B cell (primary cell): ENCODE measurements around the gene MYLK4. TPM values are rescaled to one million over a fixed set of nuclear protein-coding genes. Genes with fewer than 3 reads are reported as not detected.

Experiments used
- ATAC-seq: fragments of 200-7000 bp; cut with Tn5 transposase; one replicate; pipeline ENCODE4 v1.10.0; 2021; ENCODE audit warnings: low read depth, mild to moderate bottlenecking, moderate number of reproducible peaks, moderate library complexity
- CTCF ChIA-PET: fragments of 350-600 bp; sonication (Branson Sonifier 250); formaldehyde crosslinking; loops from one replicate; lab custom pipeline; 2021; ENCODE audit warnings: antibody characterized with exemption, inconsistent platforms; lab: Charles Lee
- POLR2A ChIA-PET: fragments of 350-600 bp; sonication (Branson Sonifier 250); formaldehyde crosslinking; loops from one replicate; lab custom pipeline; 2021; ENCODE audit warnings: antibody characterized with exemption; lab: Charles Lee
- DNase-seq: peaks from one replicate; pipeline ENCODE4 v3.0.0; 2013
- H2AFZ ChIP-seq: 2 replicates; pipeline ENCODE4 v1.6.1; 2012; ENCODE audit warnings: mild to moderate bottlenecking, low read depth, low read length; ENCODE audit not compliant: insufficient read depth, poor library complexity, severe bottlenecking
- H3K27ac ChIP-seq, 2 donors: 1 replicate in 1 of 2; 2 replicates in 1 of 2; pipeline ENCODE4 v1.5.1; 2012 to 2013; ENCODE audit warnings: low read length in 2 of 2, mild to moderate bottlenecking in 2 of 2, moderate library complexity in 1 of 2
- H3K27me3 ChIP-seq, 4 experiments: fragments of 200-600 bp in 1 of 4; sonication (generic) in 1 of 4; replicated peaks in 1 of 4; 1 replicate in 2 of 4; 2 replicates in 2 of 4; pipeline versions ENCODE4 v1.6.1 to v1.7.0; 2013 to 2016; ENCODE audit warnings: low read length in 3 of 4, mild to moderate bottlenecking in 2 of 4, mixed read lengths in 1 of 4, moderate library complexity in 1 of 4; ENCODE audit not compliant: insufficient read depth in 4 of 4, control insufficient read depth in 3 of 4; ENCODE audit errors: control extremely low read depth in 1 of 4
- H3K36me3 ChIP-seq, 2 experiments: replicated peaks in 1 of 2; 1 replicate in 1 of 2; 2 replicates in 1 of 2; pipeline versions ENCODE4 v1.6.1 to v1.7.1; 2013; ENCODE audit warnings: low read length in 1 of 2; ENCODE audit not compliant: insufficient read depth in 2 of 2, control insufficient read depth in 1 of 2; ENCODE audit errors: control extremely low read depth in 1 of 2, extremely low read depth in 1 of 2
- H3K4me1 ChIP-seq, 2 donors: fragments of 200-600 bp in 1 of 2; sonication (generic) in 1 of 2; 1 replicate in 1 of 2; 2 replicates in 1 of 2; pipeline versions ENCODE4 v1.5.1 to v1.6.1; 2013 to 2017; ENCODE audit warnings: low read length in 2 of 2; ENCODE audit not compliant: control insufficient read depth in 2 of 2, insufficient read depth in 2 of 2
- H3K4me2 ChIP-seq: replicated peaks from 2 replicates; pipeline ENCODE3; 2012; ENCODE audit warnings: mild to moderate bottlenecking, low read depth, low read length; ENCODE audit not compliant: poor library complexity, severe bottlenecking
- H3K4me3 ChIP-seq, 5 experiments: fragments of 200-600 bp in 1 of 5; sonication (generic) in 1 of 5; 1 replicate in 3 of 5; 2 replicates in 2 of 5; pipeline versions ENCODE4 v1.5.1 to v1.7.0; 2011 to 2016; ENCODE audit warnings: low read length in 4 of 5, mild to moderate bottlenecking in 4 of 5, low read depth in 2 of 5, control low read depth in 1 of 5, moderate library complexity in 1 of 5; ENCODE audit not compliant: insufficient read depth in 1 of 5; ENCODE audit errors: control extremely low read depth in 1 of 5, extremely low read depth in 1 of 5
- H3K79me2 ChIP-seq: fragments of 200-600 bp; sonication (generic); one replicate; pipeline ENCODE4 v1.6.0; 2016; ENCODE audit warnings: low read length; ENCODE audit not compliant: control insufficient read depth, insufficient read depth
- H3K9ac ChIP-seq: fragments of 200-600 bp; sonication (generic); 2 replicates; pipeline ENCODE4 v1.6.1; 2017; ENCODE audit warnings: mild to moderate bottlenecking, low read length, moderate library complexity
- H3K9me3 ChIP-seq, 3 donors: one replicate each; pipeline versions ENCODE4 v1.6.1 to v1.7.1; 2013; ENCODE audit warnings: low read length in 2 of 3; ENCODE audit not compliant: control insufficient read depth in 2 of 3, insufficient read depth in 1 of 3; ENCODE audit errors: control extremely low read depth in 1 of 3
- H4K20me1 ChIP-seq: 2 replicates; pipeline ENCODE4 v1.6.0; 2012; ENCODE audit warnings: mild to moderate bottlenecking, low read length; ENCODE audit not compliant: insufficient read depth, control insufficient read depth, poor library complexity, severe bottlenecking
- H3K27ac Mint-ChIP-seq: one replicate; pipeline ENCODE4 v1.8.0; 2021; ENCODE audit warnings: mixed read lengths
- H3K27me3 Mint-ChIP-seq: one replicate; pipeline ENCODE4 v1.8.0; 2021; ENCODE audit warnings: mixed read lengths
- H3K4me1 Mint-ChIP-seq: one replicate; pipeline ENCODE4 v1.8.0; 2021; ENCODE audit warnings: mixed read lengths
- H3K4me3 Mint-ChIP-seq: one replicate; pipeline ENCODE4 v1.8.0; 2021; ENCODE audit warnings: mixed read lengths
- H3K9me3 Mint-ChIP-seq: one replicate; pipeline ENCODE4 v1.8.0; 2022; ENCODE audit warnings: mixed read lengths; ENCODE audit not compliant: insufficient read depth
- EZH2 ChIP-seq: IDR thresholded peaks from 2 replicates; pipeline ENCODE4 v1.6.1; 2012; ENCODE audit warnings: borderline replicate concordance, low read depth, mild to moderate bottlenecking, moderate library complexity, low read length; ENCODE audit not compliant: insufficient read depth, poor library complexity, severe bottlenecking
- WGBS: methylation state at CpG from one replicate; pipeline ENCODE4 v1.1.5; 2013; ENCODE audit warnings: missing lambda C conversion rate; ENCODE audit not compliant: insufficient coverage; 5-methylcytosine and 5-hydroxymethylcytosine counted together
- intact Hi-C: fragments of 100-400 bp; cut with micrococcal nuclease; formaldehyde crosslinking; loops from one replicate; pipeline ENCODE4 v1.10.0; 2022
- polyA plus RNA-seq: library from polyadenylated mRNA; depleted of rRNA; stranded (reverse); fragments of >200 nt; gene quantifications from 2 replicates; pipeline ENCODE4 v1.2.3, GENCODE V29; 2012
- total RNA-seq, 2 donors: library from RNA; stranded (reverse); fragments of 120-200 nt in 1 of 2; gene quantifications; 1 replicate in 1 of 2; 2 replicates in 1 of 2; pipeline versions ENCODE4 v1.2.3 to v1.2.4, GENCODE V29; 2013 to 2022
- TF ChIP-seq, protein P1 (sequence below): fragments of 200-600 bp; IDR thresholded peaks from one replicate; pipeline ENCODE4 v1.8.0; 2022; ENCODE audit warnings: antibody characterized with exemption, mild to moderate bottlenecking

The MYLK4 gene
- total and polyA plus RNA-seq, 2 donors (not counting 1 experiment from before 2014, with no cell fraction given): 0.51 to 1.2 TPM

GRCh38 chr6:2706558-2706957 is 44.2 kb downstream of the MYLK4 start:
- 12% methylated on average over 3 of the region's 7 CpGs for WGBS
- no peaks in the 10 kb centered on the region for H3K79me2 ChIP-seq
- peaks cover 19% of the 10 kb centered on the region for H3K27me3 Mint-ChIP-seq
- peaks cover 0 to 3% of the 10 kb centered on the region in 2 donors for H3K4me1 ChIP-seq
- H3K4me3 ChIP-seq: peak overlapping the region in 1 of 5 experiments; percentile 4
- H3K4me2 ChIP-seq: peak overlapping the region; percentile 15
- H3K9ac ChIP-seq: no peak overlapping the region
- ChIA-PET POLR2A (no interaction called here), CTCF (interaction anchor here (0.6 to 0.8 kb wide), 2 partner anchors 509 to 1111 kb away, joined by 3 read pairs; no protein-coding TSS in a partner anchor)
- peaks cover 3% of the 10 kb centered on the region for H3K4me1 Mint-ChIP-seq
- H3K9me3 Mint-ChIP-seq: peaks cover 5% of the 10 kb centered on the region
- H3K9me3 ChIP-seq: peaks cover 0 to 4% (median 0%) of the 10 kb centered on the region in 3 donors
- H3K27ac Mint-ChIP-seq: no peak overlapping the region
- H3K36me3 ChIP-seq: no peaks in the 10 kb centered on the region
- H4K20me1 ChIP-seq: no peaks in the 10 kb centered on the region
- ATAC-seq (no peak), DNase-seq (no peak)
- H3K27me3 ChIP-seq: no peaks in the 10 kb centered on the region
- no peak overlapping the region for H3K4me3 Mint-ChIP-seq
- H2AFZ ChIP-seq: peak overlapping the region; percentile 57
- TF ChIP-seq EZH2: no peak
- TF ChIP-seq, protein P1, sequence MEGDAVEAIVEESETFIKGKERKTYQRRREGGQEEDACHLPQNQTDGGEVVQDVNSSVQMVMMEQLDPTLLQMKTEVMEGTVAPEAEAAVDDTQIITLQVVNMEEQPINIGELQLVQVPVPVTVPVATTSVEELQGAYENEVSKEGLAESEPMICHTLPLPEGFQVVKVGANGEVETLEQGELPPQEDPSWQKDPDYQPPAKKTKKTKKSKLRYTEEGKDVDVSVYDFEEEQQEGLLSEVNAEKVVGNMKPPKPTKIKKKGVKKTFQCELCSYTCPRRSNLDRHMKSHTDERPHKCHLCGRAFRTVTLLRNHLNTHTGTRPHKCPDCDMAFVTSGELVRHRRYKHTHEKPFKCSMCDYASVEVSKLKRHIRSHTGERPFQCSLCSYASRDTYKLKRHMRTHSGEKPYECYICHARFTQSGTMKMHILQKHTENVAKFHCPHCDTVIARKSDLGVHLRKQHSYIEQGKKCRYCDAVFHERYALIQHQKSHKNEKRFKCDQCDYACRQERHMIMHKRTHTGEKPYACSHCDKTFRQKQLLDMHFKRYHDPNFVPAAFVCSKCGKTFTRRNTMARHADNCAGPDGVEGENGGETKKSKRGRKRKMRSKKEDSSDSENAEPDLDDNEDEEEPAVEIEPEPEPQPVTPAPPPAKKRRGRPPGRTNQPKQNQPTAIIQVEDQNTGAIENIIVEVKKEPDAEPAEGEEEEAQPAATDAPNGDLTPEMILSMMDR: no peak
- intact Hi-C loops: no loop called here
- H3K27ac ChIP-seq: no peak overlapping the region

- H3K27me3 Mint-ChIP-seq: peaks cover 17% of the 10 kb centered on the region
- H3K4me2 ChIP-seq: no peak overlapping the region
- no peak overlapping the region for H3K4me3 Mint-ChIP-seq
- WGBS: no CpG with 5 or more reads among the region's 2 CpGs
- ATAC-seq (no peak), DNase-seq (no peak)
- POLR2A ChIA-PET: no interaction called here
- H2AFZ ChIP-seq: no peak overlapping the region
- intact Hi-C loops: no loop called here
- no peaks in the 10 kb centered on the region for H3K79me2 ChIP-seq
- peaks cover 3% of the 10 kb centered on the region for H3K4me1 Mint-ChIP-seq
- H3K27ac Mint-ChIP-seq: no peak overlapping the region
- no peaks in the 10 kb centered on the region for H3K9me3 ChIP-seq
- H3K36me3 ChIP-seq: no peaks in the 10 kb centered on the region
- TF ChIP-seq, protein P1: no peak
- no peak for TF ChIP-seq EZH2
- peaks cover 0 to 3% of the 10 kb centered on the region in 2 donors for H3K4me1 ChIP-seq
- H3K9ac ChIP-seq: no peak overlapping the region
- H3K9me3 Mint-ChIP-seq: peaks cover under 1% of the 10 kb centered on the region
- no peaks in the 10 kb centered on the region for H3K27me3 ChIP-seq
- no peak overlapping the region for H3K4me3 ChIP-seq
- no peak overlapping the region for H3K27ac ChIP-seq
- CTCF ChIA-PET: interaction anchor here (1.1 kb wide), 1 partner anchor 45 kb away, joined by 3 read pairs; no protein-coding TSS in a partner anchor
- no peaks in the 10 kb centered on the region for H4K20me1 ChIP-seq
Observed at GRCh38 chr6:2705256-2705655, 45.5 kb downstream of the MYLK4 start.
